Stimulated activated naive CD4-positive, alpha-beta T cell treated with Interleukin-2 at 50 U/mL for 16 hours (primary cell): ENCODE results near the gene PSMG4.

ENCODE experiments used
- DNase-seq: peaks from one replicate; lab custom pipeline; 2025; lab: John Stamatoyannopoulos, UW

The PSMG4 gene

DNA sequence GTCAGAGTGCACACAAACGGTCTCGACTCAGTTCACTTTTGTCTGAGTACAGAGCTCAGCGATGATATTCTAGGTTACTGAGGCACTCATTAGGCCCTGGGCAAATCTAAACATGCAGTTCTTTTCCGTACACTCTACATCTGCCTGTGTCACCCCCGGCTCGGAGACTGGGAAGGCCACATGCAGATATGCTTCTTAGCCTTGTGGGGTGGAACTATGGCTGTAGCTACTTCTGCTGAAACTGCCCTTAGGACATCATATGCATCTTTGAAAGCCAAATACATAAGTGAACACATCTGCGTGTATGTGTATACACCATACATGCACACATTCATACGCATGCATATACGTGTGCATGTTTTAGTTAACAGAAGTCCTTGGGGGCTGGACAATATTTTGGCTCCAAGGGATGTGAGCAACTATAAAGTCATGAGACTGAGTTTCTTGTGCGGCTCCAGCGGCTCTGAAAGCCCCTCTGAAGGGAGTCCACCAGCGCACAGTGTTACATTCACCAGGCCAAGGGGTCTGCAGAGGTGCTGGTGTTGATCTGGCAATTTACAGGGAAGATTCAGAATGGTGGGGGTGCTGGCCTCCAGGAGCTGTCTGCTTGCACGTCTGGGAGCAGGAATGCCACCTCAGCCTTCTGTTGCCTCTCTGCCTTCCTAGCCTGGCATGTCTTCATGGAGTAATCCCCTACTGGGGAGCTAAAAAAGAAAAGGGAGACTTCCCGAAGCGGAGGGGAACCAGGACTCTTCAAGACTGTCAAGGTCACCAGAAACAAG lies 31.6 kb downstream of the PSMG4 start:
- DNase-seq = no peak

DNA sequence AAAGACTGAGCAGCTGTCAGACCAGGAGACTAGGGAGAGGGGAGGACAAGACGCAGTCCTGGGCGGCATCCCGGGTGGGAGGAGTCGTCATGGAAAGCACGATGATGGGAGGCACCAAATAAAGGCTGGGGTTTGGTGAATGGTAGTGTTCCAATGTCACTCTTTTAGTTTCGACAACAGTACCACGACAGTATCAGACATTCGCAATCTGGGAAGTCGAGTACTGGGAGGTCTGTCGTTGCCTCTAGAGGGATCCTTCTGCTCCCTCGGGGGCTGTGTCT lies 32.1 kb downstream of the PSMG4 start:
- DNase-seq = no peak

DNA sequence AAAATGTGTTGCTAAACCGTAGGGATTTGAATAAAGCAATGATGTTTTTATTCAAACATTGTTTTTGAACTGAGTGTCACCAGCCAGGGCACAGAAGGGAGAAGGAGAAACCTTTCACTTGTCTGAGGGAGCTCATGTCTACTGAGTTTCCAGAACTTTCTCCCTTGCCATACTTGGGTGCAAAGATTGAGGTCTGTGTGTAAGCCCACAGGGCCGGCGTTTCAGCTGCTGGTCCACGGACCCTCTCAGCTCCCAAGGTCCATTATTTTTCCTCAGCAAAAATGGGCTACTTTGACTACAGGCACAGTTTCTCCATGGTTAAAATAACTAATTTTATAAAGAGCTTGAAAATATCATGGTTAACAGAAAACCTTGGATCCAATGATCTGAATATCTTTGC lies 32.6 kb downstream of the PSMG4 start:
- no peak for DNase-seq

DNA sequence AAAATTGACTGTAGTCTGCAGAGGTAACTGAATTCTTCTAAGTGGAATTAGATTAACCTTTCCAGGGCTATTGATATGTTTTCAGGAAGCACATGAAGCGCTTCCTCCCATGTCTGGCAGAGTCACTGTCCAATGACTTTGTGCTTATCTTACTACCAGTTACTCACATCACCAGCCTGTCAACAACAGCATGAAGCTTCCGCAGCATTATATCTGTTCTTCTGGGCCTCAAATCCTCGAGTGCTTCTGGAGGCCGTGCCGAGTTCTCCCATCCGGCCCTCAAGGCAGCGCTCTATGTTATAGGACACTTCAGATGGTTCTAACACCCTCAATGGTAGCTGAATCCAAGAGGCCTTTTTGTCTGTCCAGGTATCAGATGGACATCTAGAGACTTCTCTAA lies 33.2 kb downstream of the PSMG4 start:
- DNase-seq = no peak

DNA sequence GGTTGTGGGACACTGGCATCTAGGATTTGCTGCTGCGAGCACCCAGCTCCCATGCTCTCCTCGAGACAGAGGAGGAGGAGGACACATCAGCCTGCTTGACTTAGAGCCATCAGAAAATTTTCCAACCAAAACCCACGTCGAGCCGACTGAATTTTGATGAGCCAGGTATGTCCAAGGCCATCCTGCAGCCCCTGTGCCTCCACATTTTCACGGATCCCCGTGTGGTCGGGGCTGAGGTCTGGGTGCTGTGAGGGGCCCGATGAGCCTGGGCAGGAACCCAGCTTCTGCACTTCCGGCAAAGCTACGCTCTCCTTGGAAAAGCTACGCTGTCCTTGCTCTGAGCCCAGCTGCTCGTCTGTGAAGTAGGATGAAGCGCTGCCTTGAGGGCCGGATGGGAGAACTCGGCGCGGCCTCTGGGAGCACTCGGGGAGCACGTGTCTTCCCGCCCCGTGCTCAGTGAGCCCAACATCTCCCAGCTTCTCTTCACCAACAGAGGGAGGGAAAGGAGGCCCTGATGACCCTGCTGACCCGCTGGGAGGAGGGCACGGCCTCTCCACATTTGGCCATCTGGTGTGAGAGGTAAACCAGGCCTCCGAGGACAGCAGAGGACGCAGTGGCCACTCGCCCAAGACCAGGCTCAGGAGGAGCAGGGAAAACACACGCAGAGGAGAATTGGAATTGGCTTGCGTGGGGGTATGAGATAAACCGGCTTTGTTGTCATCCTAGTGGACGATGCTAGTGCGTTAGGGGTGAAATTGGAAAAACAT lies 33.9 kb downstream of the PSMG4 start:
- no peak for DNase-seq

DNA sequence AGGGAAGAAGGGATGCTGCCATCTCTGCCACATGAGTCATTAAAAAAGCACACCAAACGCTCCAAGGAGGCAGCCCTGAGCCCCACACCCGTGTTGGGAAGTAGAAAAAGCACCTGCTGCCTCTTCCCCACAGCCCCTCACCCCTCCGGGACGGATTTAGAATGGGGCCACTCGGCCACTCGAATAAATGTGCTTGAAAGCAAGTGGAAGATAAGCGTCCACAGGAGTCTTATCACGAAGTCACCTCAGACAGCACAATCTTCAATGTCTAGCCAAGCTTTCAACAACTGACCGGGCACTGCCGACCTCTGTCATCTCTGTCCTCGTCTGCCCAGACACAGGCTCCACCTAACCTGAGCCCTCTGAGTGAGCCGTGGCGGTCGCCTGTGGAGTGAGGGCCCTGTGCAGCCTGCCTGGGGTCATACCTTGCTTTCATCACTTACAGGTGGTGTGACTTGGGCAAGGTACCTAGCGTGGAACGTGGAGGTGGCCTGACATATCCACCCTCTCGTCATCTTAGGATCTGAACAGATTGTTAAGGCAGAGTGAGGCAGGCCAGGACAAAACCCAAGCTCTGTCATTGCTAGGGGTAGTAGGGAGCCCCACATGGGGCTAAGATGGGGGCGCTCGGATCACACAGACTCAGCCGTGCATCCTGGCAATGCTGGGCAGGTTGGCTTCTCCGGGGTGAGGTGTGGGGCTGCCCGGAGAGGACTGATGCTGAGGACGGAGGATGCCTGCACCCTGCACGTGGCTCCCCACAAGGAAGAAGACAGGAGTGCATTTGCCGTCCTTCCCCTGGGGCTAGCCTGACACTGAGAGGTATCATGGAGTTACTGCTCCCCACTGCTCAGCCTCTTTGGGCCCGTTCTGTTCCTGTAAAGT lies 34.8 kb downstream of the PSMG4 start:
- no peak for DNase-seq

DNA sequence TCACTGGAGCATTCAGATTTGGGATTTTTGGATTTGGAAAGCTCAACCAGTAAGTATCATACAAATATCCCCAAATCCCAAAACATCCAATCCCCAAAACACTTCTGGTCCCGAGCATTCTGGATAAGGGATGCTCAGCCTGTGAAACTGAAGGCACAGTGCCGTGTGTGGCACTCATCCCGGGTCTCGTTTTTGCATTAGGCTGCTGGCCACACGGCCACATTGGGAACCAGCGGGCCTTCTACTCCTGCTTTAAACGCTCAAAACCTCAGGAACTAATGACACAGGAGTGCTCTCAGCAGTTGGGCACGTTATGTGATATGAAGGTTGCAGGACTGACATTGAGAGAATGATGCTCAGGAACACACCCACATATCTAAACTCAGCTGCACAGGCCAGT lies 35.6 kb downstream of the PSMG4 start:
- DNase-seq = no peak

DNA sequence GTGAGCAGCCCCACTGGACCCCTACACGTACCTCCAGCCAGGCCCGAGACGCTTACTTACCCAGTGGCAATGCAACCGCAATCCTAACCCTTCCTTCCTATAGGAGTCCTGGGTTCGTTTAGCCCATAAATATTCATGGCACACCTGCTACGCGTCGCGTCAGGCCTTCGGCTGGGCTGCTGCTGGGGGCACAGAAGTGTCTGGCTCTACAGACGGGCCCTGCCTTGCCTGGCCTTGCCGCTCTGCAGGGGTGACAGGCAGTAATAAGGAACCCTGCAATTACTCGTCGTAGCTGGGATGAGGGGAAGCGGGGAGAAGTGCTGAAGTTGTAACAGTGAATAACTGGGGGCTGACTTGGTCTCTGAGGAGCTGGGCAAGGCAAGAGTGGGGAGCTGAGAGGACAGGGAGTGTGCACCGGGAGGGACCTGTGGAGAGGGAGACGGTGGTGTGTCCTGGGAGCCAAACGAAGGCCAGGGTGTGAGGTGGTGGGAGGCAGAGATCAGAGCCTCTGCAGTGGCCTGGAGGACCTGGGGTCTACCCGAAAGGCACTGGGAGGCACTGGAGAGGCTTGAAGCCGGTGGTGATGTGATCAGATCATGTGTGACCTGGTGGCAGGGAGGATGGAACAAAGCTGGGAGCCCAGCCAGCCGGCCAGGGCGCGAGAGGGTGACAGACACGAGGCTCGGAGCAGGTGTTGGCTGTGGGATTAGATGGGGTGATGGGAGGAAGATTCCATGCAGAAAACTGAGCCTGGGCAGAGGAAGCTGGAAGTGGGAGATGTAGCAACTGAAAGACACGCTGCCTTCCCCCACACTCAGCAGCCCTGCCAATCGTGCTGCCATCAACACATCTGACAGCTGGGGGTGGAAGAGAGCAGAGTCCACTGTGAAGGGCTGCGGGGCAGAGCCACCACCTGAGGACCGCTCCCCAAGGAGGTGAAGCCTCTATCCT lies 36.4 kb downstream of the PSMG4 start:
- no peak for DNase-seq

DNA sequence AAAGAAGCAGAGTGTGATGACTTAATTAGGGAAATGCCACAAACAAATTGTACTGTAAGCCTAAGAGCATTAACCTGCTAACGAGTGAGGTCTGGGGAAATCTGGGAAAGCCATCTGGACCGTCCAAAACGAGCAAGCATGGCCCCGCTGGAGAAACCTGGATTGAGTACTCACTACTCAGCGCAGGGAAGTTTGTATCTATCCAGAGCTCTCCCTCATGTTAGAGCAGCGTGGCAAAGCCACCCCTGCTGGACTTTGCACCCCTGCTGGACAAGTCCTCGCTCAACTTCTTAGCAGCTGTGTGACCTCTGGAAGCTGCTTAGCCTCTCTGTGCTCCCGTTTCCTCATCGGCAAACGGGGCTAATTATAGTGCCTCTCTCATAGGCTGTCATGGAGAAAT lies 37.3 kb downstream of the PSMG4 start:
- DNase-seq = no peak

DNA sequence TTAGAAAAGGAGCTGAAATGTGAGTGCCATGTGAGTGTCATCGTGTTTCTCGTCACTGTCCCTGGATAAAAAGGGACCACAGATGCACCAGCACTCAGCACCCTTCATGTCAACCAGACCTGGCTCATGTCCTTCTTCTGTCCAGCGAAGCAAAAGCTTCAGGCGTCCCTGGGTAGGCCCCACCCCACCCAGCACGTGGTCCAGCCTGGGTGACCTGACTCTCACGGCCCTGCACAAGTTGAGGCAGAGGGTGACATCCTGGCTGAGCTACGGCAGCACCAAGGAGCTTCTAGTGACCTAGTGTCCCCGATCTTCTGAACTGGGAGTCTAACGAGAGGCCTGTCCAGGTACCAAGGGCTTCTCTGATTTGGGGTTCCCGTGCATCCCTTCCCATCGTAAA lies 37.8 kb downstream of the PSMG4 start:
- no peak for DNase-seq

DNA sequence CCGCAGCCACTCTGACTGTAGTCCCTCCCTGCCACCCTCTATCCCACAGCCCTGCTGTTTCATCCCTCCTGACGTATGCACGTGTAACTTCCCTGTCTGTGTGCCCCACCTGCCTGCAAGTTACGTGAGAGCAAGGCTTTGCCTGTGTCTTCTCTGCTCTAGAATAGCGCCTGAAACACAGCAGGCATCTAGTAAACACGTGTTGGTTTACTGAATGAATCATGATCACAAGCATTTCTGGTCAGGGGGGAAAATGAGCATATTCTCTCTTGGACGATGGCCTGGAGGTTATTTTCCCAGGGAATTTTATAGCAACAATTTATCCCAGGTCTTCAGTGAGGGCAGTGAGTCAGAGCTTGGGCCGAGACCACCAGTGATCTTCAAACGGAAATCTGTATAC lies 38.3 kb downstream of the PSMG4 start:
- DNase-seq = no peak

DNA sequence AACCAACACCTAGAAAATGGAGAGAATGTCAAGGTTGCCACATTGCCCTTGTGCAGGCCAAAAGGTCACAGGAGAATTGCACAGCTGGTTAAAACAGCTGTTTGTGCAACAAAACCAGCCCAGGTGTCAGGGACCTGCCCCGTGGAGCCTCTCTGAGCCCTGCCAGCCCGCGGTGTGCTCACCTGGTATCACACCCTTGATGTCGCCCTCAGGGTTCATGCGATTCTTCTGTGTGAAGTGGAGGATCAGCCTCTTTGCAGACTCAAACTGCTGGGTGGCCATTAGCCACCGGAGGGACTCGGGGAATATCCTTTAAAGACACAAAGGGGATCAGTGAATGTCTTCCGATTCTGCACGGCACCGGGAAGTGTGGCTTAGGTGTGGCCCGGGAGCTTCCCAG lies 39.2 kb downstream of the PSMG4 start:
- no peak for DNase-seq

DNA sequence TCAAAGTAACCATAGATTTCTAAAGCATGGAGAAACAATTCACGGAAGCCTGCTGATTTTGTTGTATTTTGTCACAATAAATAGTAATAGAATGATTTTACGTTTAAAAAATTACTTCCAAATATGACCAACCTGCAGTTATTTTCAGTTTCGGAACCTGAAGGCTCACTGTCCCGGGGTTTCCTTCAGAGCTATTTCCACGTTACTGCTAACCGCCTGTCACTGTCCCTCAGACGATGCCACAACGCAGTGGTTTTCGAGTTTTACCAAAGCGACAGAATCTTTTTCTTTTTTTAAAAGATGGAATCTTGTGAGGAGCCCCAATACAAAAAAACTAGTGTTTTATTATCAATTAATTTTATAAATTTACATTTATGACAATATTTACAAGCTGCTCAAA lies 40.5 kb downstream of the PSMG4 start:
- DNase-seq = no peak

DNA sequence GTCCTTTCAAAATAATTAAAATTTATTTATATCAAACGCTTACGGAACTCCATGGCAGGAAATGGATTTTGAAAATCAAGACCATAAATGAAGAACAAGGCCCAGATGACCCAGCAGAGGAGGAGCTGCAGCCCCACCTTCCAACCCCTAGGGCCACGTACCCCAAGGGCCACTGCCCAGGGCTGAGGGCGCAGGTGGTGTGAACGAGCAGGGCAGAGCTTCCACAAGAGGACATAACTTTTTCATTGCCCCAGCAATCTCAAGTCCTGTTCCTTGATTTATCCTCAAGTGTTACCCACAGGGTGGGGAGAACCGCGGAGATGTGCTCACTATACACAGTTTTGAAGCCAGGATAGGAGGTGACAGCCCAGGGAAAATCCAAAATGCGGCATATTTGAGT lies 42.8 kb downstream of the PSMG4 start:
- no peak for DNase-seq

DNA sequence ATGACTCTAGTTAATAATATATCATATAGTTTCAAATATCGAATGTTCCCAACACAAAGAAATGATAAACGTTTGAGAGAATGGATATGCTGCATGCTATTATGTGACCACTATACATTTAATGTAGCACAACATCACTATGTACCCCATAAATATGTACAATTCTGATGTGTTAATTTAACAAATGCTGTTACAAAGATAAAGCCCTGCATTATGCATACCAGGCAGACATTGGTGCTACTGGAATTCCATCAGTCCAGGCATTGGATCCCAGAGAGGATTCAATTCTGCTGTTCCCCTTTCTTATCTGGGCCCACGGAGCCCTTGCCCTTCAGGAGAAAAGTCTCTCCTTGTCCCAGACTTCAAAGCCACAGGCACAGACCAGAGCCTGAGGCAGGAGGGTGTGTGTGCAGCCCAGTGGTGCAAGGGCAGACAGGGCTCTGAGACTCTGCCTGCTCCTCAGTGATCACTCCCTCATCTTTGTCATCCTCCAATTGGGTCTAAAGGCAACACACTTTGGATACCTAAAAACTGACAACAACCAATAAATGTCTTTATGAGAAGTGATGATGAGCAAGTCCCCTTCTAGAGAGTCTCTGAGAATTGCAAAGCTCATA lies 45.2 kb downstream of the PSMG4 start:
- no peak for DNase-seq

DNA sequence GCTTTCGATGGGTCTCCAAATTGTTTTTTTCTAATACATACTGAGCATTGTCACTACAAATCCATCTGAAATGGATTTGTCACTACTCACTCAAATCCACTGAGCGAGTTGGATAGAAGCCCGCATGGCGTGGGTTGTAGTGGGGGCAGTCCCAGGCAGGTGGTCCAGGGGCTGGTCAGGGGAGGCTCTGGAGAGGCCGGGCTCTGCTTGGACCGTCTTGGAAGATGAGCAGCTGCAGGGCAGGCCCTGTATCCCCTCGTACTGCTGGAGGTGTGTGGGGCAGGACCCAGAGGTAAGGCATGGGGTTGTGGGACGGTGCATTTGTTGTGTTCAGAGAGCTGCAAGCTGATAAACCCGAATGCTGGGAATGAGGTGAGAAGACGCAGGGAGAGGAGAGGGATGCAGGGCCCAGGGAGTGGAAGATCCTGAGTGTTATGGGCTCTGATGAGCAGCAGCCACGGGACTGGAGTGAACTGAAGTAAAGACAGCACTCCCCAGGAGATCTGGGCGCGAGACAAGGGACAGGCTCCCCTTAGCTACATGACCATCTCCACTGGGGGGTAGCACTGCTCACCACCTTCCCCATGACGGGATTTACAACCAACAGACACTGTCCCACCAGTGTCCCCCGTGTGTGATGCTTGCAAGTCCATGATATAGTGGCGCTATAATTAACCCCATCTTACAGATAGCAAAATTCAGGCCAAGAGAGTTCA lies 45.9 kb downstream of the PSMG4 start:
- no peak for DNase-seq

DNA sequence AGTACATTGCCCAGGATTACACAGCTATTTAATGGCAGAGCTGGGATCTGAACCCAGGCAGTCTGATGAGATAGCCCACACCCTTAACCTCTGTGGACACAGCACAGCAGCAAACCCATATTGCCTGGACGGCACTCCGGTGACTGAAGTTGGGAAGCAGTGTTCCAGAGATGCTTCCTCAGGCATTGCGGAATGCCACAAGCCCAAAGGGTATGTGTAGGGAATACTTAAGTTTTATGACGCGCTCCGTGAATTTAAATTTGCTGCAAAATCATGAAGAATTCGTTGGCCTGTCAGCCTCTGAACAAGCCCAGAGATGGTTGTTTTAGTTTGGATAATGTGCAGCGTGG lies 46.4 kb downstream of the PSMG4 start:
- no peak for DNase-seq

DNA sequence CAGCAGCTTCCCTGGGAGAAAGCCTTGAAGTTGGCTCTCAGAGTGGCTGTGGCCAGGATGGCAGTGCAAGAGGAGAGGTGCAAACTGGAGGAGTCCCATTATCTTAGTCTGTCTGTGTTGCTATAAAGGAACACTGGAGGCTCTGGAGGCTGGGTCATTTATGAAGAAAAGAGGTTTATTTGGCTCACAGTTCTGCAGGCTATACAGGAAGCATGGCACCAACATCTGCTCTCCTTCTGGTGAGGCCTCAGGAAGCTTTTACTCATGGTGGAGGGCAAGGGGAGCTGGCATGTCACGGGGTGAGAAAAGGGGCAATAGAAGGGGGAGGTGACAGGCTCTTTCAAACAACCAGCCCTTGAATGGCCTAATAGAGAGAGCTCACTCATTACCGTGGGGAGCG lies 47.1 kb downstream of the PSMG4 start:
- DNase-seq = no peak

DNA sequence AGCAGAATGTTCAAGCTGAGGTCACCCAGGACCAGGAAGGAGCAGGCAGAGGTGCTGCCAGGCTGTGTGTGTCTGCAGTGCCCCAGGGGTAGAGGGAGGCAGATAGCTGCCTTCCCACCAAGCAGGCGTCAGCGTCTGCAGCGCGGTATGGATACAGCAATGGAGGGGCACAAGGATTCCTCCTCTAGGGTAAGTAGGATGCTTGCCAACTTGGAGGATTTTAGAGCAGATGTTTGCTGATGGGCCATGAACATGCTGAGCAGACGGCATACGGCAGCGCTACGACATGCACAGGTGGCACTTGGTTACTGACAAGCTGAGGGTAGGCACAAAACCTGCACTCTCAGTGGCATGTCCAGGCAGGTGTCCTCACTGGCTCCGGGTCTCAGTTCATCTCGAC lies 48.1 kb downstream of the PSMG4 start:
- DNase-seq = no peak

DNA sequence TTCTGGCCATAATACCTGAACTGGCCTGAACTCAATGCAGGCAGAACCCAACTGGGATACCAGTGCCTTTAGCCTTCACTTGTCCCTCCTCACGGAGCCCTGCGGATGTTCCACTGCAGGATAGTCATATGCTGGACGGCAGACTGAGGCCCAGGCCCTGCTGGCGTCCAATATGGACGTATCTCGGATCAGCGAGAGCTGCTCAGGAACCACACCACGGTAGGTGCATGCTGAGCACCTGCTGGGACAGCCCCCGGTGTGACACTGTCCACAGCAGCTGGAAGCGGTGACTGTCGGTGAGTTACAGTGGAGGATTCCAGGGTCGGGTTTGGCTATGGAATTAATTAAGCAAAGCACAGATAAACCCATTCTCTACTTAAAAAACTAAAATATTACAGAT lies 48.7 kb downstream of the PSMG4 start:
- DNase-seq = no peak

DNA sequence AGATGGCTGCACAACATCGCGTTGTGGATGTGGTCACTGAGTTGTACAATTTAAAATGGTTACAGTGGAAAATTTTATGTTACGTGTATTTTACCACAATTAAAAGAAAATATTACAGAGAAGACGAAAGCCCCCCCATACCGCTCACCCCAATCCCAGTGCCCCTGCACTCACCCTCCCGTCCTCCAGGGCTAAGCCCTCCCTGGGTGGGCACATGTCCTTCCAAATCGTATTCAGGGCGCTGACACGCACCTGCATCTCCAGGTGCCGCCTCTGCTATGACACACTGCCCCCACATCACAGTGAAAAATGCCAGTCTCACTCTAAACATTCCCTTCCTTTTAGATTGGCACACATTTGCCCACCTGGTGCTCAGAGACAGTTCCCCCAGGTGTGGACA lies 49.4 kb downstream of the PSMG4 start:
- DNase-seq = no peak
